PC-9 (cell line): ENCODE measurements around the gene SLC39A9. TPM values are rescaled to one million over a fixed set of nuclear protein-coding genes. Genes with fewer than 3 reads are reported as not detected.

Experiments
- BruUV-seq: library from RNA; stranded (reverse); fragments of 400-500 nt; replicated peaks from 2 replicates; lab custom pipeline; 2021; lab: Mats Ljungman, UMichigan
- CTCF ChIA-PET: fragments of 300-600 bp; sonication (Branson Sonifier 250); formaldehyde crosslinking; loops from one replicate; lab custom pipeline; 2022; ENCODE audit warnings: antibody characterized with exemption; lab: Charles Lee
- POLR2A ChIA-PET: fragments of 300-600 bp; sonication (Branson Sonifier 250); formaldehyde crosslinking; loops from one replicate; lab custom pipeline; 2022; ENCODE audit warnings: antibody characterized with exemption; ENCODE audit not compliant: unreplicated experiment; lab: Charles Lee
- DNase-seq, 2 experiments: peaks; one replicate each; pipeline versions ENCODE4 v3.0.0 to v3.0.0-alpha.2; 2015 to 2022; ENCODE audit warnings: mixed read lengths in 1 of 2
- H2AFZ ChIP-seq: fragments of 200-600 bp; sonication (generic); 2 replicates; pipeline ENCODE4 v1.8.1; 2017; ENCODE audit warnings: antibody characterized with exemption
- H3F3A ChIP-seq: fragments of 200-600 bp; sonication (generic); 2 replicates; pipeline ENCODE4 v1.8.1; 2017; ENCODE audit warnings: antibody characterized with exemption, mild to moderate bottlenecking, low read depth; ENCODE audit not compliant: insufficient read depth
- H3K27ac ChIP-seq: fragments of 200-600 bp; sonication (generic); 2 replicates; pipeline ENCODE4 v1.6.1; 2016; ENCODE audit warnings: mixed run types
- H3K27me3 ChIP-seq: fragments of 200-600 bp; sonication (generic); 2 replicates; pipeline ENCODE4 v1.6.1; 2016; ENCODE audit warnings: low read depth, mixed run types; ENCODE audit not compliant: insufficient read depth
- H3K36me3 ChIP-seq: fragments of 200-600 bp; sonication (generic); 2 replicates; pipeline ENCODE4 v1.6.1; 2016; ENCODE audit warnings: low read depth, mixed run types
- H3K4me1 ChIP-seq: fragments of 200-600 bp; sonication (generic); replicated peaks from 2 replicates; pipeline ENCODE4 v1.6.1; 2016; ENCODE audit warnings: mixed run types; ENCODE audit not compliant: insufficient read depth
- H3K4me2 ChIP-seq: fragments of 200-600 bp; sonication (generic); 2 replicates; pipeline ENCODE4 v1.6.1; 2017; ENCODE audit warnings: mixed run types
- H3K4me3 ChIP-seq: fragments of 200-600 bp; sonication (generic); 2 replicates; pipeline ENCODE4 v1.6.1; 2016; ENCODE audit warnings: mixed run types
- H3K79me2 ChIP-seq: fragments of 200-600 bp; sonication (generic); 2 replicates; pipeline ENCODE4 v1.6.1; 2017; ENCODE audit warnings: low read depth, mixed run types
- H3K9me2 ChIP-seq: fragments of 200-600 bp; sonication (generic); 2 replicates; pipeline ENCODE4 v1.8.1; 2017; ENCODE audit warnings: mild to moderate bottlenecking; ENCODE audit not compliant: insufficient read depth
- H3K9me3 ChIP-seq: fragments of 200-600 bp; sonication (generic); 2 replicates; pipeline ENCODE4 v1.8.1; 2016; ENCODE audit warnings: low read depth; ENCODE audit not compliant: insufficient read depth
- H4K20me1 ChIP-seq: fragments of 200-600 bp; sonication (generic); 2 replicates; pipeline ENCODE4 v1.8.1; 2017; ENCODE audit not compliant: insufficient read depth
- EZH2 ChIP-seq: fragments of 200-600 bp; sonication (generic); IDR thresholded peaks from 2 replicates; pipeline ENCODE4 v1.8.0; 2017; ENCODE audit warnings: antibody characterized with exemption, low read depth
- intact Hi-C: fragments of 100-400 bp; cut with micrococcal nuclease; formaldehyde crosslinking; loops from one replicate; pipeline ENCODE4 v1.10.0; 2022; ENCODE audit not compliant: unreplicated experiment
- total RNA-seq: library from RNA; stranded (reverse); gene quantifications from 2 replicates; pipeline ENCODE4 v1.2.3, GENCODE V29; 2021
- TF ChIP-seq, protein P1 (sequence below): fragments of 200-600 bp; sonication (generic); conservative IDR thresholded peaks from 2 replicates; pipeline ENCODE4 v1.6.1; 2017; ENCODE audit warnings: mixed run types, antibody characterized with exemption, mild to moderate bottlenecking, moderate library complexity

SLC39A9 gene
- total RNA-seq, 1 experiment from 2014 or later = 95.1 TPM

GRCh38 chr14:69487771-69488170 lies 89.3 kb downstream of the SLC39A9 start:
- H3K4me1 ChIP-seq = no peaks in the 10 kb centered on the region
- no peaks in the 10 kb centered on the region for H3F3A ChIP-seq
- H3K27ac ChIP-seq = no peak overlapping the region
- H3K36me3 ChIP-seq = no peaks in the 10 kb centered on the region
- no peaks in the 10 kb centered on the region for H3K9me2 ChIP-seq
- no peak overlapping the region for H2AFZ ChIP-seq
- ChIA-PET POLR2A (no interaction called here), CTCF (no interaction called here)
- DNase-seq = no peak
- no TSS peak for BruUV-seq
- H3K79me2 ChIP-seq = no peaks in the 10 kb centered on the region
- no peak overlapping the region for H3K4me3 ChIP-seq
- TF ChIP-seq EZH2 = no peak
- TF ChIP-seq, protein P1, sequence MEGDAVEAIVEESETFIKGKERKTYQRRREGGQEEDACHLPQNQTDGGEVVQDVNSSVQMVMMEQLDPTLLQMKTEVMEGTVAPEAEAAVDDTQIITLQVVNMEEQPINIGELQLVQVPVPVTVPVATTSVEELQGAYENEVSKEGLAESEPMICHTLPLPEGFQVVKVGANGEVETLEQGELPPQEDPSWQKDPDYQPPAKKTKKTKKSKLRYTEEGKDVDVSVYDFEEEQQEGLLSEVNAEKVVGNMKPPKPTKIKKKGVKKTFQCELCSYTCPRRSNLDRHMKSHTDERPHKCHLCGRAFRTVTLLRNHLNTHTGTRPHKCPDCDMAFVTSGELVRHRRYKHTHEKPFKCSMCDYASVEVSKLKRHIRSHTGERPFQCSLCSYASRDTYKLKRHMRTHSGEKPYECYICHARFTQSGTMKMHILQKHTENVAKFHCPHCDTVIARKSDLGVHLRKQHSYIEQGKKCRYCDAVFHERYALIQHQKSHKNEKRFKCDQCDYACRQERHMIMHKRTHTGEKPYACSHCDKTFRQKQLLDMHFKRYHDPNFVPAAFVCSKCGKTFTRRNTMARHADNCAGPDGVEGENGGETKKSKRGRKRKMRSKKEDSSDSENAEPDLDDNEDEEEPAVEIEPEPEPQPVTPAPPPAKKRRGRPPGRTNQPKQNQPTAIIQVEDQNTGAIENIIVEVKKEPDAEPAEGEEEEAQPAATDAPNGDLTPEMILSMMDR = no peak
- intact Hi-C loops = no loop called here
- no peak overlapping the region for H3K4me2 ChIP-seq
- H3K9me3 ChIP-seq = no peaks in the 10 kb centered on the region
- peaks cover 35% of the 10 kb centered on the region for H3K27me3 ChIP-seq
- H4K20me1 ChIP-seq = no peaks in the 10 kb centered on the region

GRCh38 chr14:69489495-69489894 lies 91.0 kb downstream of the SLC39A9 start:
- H3K27me3 ChIP-seq = peaks cover 31% of the 10 kb centered on the region
- no peaks in the 10 kb centered on the region for H3K79me2 ChIP-seq
- TF ChIP-seq, protein P1 = no peak
- TF ChIP-seq EZH2 = no peak
- BruUV-seq = no TSS peak
- intact Hi-C loops = no loop called here
- no peaks in the 10 kb centered on the region for H3K9me2 ChIP-seq
- no peak overlapping the region for H3K4me2 ChIP-seq
- no peaks in the 10 kb centered on the region for H3K4me1 ChIP-seq
- DNase-seq = no peak
- H3K4me3 ChIP-seq = no peak overlapping the region
- H3F3A ChIP-seq = no peaks in the 10 kb centered on the region
- no peaks in the 10 kb centered on the region for H4K20me1 ChIP-seq
- ChIA-PET POLR2A (interaction anchor here (0.6 kb wide), 1 partner anchor 1283 kb away, joined by 17 read pairs; no protein-coding TSS in a partner anchor), CTCF (interaction anchor here (0.6 kb wide), 1 partner anchor 388 kb away, joined by 3 read pairs; no protein-coding TSS in a partner anchor)
- H3K27ac ChIP-seq = no peak overlapping the region
- H3K36me3 ChIP-seq = no peaks in the 10 kb centered on the region
- H2AFZ ChIP-seq = no peak overlapping the region
- H3K9me3 ChIP-seq = no peaks in the 10 kb centered on the region

- Histone ChIP-seq H3K4me2 (no peak overlapping the region), H3K36me3 (no peaks in the 10 kb centered on the region), H3F3A (no peaks in the 10 kb centered on the region), H3K9me2 (no peaks in the 10 kb centered on the region), H3K27me3 (peaks cover 25% of the 10 kb centered on the region), H3K27ac (no peak overlapping the region), H3K9me3 (no peaks in the 10 kb centered on the region), H3K4me1 (no peaks in the 10 kb centered on the region), H4K20me1 (no peaks in the 10 kb centered on the region), H3K4me3 (no peak overlapping the region), H3K79me2 (no peaks in the 10 kb centered on the region), H2AFZ (no peak overlapping the region)
- no peak for TF ChIP-seq EZH2
- TF ChIP-seq, protein P1 = no peak
- no peak for DNase-seq
- intact Hi-C loops = no loop called here
- CTCF ChIA-PET = interaction anchor here (0.6 kb wide), 1 partner anchor 387 kb away, joined by 3 read pairs; no protein-coding TSS in a partner anchor
- no TSS peak for BruUV-seq
- POLR2A ChIA-PET = no interaction called here
Measured at GRCh38 chr14:69490219-69490918, 91.9 kb downstream of the SLC39A9 start.
